IPS-NIHi11 (cell line): ENCODE data around the gene RPL10A.
"Not testable (repeated sequence)": the region's sequence is repeated elsewhere in the genome, so short reads cannot be mapped to it uniquely, and the experiment has no call there.

Source experiments
- DNase-seq: peaks from one replicate; pipeline ENCODE4 v3.0.0; 2012; ENCODE audit warnings: mixed read lengths, low spot score

The RPL10A gene

DNA sequence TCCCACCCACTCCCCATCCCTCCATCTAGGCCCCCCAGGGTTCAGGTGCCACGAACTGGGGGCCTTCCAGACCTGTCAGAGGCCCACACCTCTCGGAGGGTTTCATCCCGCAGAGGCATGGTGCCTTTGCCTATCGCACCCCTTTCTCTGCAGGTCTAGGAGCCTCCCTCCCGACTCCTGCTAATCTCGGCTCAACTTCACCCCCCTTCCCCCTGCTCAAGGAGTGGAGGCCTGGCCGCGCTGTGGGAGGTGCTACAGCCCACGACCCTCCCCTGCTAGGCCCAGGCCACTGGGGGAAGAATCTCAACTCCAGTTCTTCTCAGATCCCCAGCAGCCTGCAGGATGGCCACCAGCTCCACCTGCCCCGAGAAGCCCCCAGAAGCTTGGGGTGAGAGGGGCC is 44.5 kb downstream of the RPL10A start, which contains the start of gene TULP1:
TULP1 (minus strand) TSS at position 157 of the 400 bp plus-strand sequence; CDS start at position 119, 38 bp downstream.
- peak; percentile 50 for DNase-seq

DNA sequence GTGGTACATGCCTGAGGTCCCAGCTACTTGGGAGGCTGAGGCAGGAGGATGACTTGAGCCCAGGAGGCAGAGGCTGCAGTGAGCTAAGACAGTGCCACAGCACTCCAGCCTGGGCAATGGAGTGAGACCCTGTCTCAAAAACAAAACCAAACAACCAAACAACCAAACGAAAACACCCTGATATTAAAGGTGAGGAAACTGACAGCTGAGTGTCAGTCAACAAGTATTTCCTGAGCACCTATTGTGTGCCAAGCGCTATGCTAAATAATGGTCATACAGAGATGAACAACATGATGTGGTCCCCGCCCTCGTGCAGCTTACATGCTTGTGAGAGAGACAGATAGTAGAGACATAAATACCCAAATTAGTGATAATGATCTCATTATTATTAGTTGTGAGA is 46.4 kb downstream of the RPL10A start:
- no peak for DNase-seq

DNA sequence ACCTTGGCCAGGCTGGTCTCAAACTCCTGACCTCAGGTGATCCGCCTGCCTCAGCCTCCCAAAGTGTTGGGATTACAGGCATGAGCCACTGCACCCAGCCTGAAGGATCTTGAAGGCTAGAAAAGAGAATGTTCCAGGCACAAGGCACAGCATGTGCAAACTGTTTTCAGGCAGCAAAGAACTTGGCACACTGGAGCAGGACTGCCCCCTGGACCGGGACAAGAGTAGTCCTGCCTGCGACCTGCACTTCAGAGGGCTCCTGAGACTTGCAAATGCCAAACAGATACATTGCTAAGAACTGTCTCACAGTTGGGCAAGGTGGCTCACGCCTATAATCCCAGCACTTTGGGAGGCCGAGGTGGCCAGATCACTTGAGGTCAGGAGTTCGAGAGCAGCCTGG is 47.7 kb downstream of the RPL10A start:
- DNase-seq: not testable (repeated sequence)

DNA sequence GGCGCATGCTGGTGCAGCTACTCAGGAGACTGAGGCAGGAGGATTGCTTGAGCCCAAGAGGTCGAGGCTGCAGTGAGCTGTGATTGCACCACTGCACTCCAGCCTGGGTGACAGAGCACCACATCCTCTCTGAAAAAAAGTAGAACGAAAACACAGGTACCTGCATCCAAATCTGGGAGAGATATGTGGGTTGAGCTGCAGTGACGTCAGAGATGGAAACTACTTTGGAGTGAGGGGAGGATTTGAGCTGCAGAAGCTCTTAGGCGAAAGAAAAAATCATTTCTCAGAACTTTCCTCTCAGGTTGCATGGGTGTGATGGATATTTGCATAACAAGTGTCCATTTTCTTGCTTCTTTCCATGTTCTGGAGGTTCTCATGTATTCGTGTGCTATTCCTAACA is 48.5 kb downstream of the RPL10A start:
- no peak for DNase-seq

DNA sequence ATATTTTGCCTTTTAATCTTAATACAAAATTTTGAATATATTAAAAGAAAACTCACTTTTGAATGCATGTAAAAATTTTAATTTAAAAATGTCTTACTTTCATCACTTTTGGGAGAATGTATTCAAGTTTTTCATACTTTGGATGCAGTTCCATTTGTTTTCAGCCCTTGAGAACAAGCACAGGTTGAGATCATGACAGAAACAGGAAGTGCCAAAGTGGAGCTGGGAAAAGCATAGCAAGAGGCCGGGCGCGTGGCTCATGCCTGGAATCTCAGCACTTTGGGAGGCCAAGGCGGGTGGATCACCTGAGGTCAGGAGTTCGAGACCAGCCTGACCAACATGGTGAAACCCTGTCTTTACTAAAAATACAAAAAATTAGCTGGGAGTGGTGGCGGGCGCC is 49.8 kb downstream of the RPL10A start:
- DNase-seq: not testable (repeated sequence)

DNA sequence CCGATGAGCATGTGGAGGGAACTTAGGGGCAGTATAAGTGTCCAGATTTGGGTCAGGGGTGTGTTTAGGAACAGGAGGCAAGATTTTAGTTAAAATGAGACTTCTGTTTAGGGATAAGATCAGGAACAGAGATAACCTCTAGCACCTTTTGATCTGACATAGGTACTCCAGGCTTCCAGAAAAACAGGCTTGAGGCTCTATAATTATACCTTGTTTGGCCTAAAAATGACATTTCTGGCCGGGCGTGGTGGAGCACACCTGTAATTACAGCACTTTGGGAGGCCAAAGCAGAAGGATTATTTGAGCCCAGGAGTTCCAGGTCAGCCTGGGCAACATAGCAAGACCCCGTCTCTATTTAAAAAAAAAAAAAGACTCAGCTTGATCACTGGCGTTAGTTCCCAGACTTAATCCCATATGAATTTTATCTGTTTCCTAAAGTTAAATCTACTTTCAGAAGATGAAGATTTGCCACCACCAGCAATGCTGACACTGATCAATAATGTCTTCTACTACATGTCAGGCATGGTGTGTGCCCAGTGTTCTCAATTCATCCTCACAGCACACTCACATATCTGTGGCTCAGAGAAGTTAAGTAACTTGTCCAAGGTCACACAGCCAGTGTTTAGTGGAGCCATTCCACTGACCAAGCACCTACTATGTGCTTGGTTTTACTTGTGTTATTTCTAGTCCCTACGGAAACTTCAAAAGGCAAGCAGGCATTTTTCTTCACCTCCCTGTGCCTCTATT is 50.5 kb downstream of the RPL10A start:
- no peak for DNase-seq

DNA sequence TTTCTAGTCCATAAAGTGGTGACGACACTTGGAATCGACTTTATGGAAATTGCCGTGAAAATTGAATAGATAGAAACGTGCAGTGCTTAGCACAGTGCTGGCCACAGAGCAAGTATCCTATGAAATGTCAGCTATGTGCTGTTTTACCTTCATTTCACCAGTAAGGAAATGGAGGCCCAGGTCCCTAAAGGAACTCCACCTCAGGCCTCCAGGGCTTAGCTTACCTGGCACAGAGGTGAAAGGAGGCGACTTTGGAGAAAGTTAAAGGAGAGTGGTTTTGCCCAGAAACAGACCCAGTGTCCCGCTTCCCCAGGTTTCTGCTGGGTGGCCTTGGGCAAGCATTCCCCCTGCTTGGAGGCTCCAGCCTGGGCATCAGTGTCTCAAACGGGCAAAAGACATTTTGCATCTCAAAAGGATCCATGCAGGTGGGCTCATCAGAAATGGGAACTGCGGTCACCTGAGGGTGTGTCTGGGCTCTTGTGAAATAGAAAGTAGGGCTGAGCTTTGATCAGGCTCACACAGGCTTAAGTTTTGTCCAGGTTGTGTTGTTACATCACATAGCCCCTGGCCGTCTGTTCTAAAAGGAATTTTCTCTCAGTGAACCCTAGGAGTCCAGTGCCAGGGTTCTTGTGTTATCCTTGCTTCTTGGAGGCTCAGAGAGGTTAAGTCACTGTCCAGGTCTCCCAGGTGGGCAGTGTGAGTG is 51.3 kb downstream of the RPL10A start:
- DNase-seq: no peak
